Chondrocyte (in vitro differentiated cells): ENCODE measurements around the gene FGD4. TPM values are rescaled to one million over a fixed set of nuclear protein-coding genes. Genes with fewer than 3 reads are reported as not detected.

ENCODE experiments used
- DNase-seq: peaks from one replicate; pipeline ENCODE4 v3.0.0; 2021; ENCODE audit warnings: mixed read lengths, low spot score
- H3K27ac Mint-ChIP-seq: one replicate; pipeline ENCODE4 v1.8.0; 2021; ENCODE audit warnings: mild to moderate bottlenecking, moderate library complexity, mixed read lengths; ENCODE audit not compliant: unreplicated experiment
- H3K27me3 Mint-ChIP-seq: 2 replicates; pipeline ENCODE4 v1.8.0; 2021; ENCODE audit warnings: low read depth, mixed read lengths
- H3K36me3 Mint-ChIP-seq: 2 replicates; pipeline ENCODE4 v1.8.0; 2021; ENCODE audit warnings: low read depth, mixed read lengths
- H3K4me1 Mint-ChIP-seq: 2 replicates; pipeline ENCODE4 v1.8.0; 2021; ENCODE audit warnings: low read depth, mild to moderate bottlenecking, mixed read lengths
- H3K4me3 Mint-ChIP-seq: one replicate; pipeline ENCODE4 v1.8.0; 2021; ENCODE audit warnings: mild to moderate bottlenecking, moderate library complexity, mixed read lengths; ENCODE audit not compliant: unreplicated experiment
- H3K9me3 Mint-ChIP-seq: 2 replicates; pipeline ENCODE4 v1.8.0; 2021; ENCODE audit warnings: low read depth, mixed read lengths
- CTCF ChIP-seq: fragments of 200-600 bp; sonication (generic); IDR thresholded peaks from 2 replicates; pipeline ENCODE4 v1.5.0; 2021; ENCODE audit warnings: antibody characterized with exemption, mild to moderate bottlenecking, moderate library complexity
- total RNA-seq: library from RNA; stranded (reverse); gene quantifications from 3 replicates; pipeline ENCODE4 v1.2.1, GENCODE V29; 2021

The FGD4 gene
- total RNA-seq, 1 donor from 2014 or later = 8.7 TPM

GRCh38 chr12:32397696-32398095, 1.7 kb upstream of the FGD4 start:
- Mint-ChIP-seq H3K27ac (no peak overlapping the region), H3K4me3 (no peak overlapping the region), H3K27me3 (peaks cover 6% of the 10 kb centered on the region), H3K4me1 (peaks cover 14% of the 10 kb centered on the region), H3K9me3 (no peaks in the 10 kb centered on the region), H3K36me3 (no peaks in the 10 kb centered on the region)
- no peak for TF ChIP-seq CTCF
- no peak for DNase-seq

- no peak for DNase-seq
- H3K4me3 Mint-ChIP-seq = no peak overlapping the region
- H3K4me1 Mint-ChIP-seq = peaks cover 19% of the 10 kb centered on the region
- no peaks in the 10 kb centered on the region for H3K36me3 Mint-ChIP-seq
- TF ChIP-seq CTCF = no peak
- H3K9me3 Mint-ChIP-seq = no peaks in the 10 kb centered on the region
- no peak overlapping the region for H3K27ac Mint-ChIP-seq
- H3K27me3 Mint-ChIP-seq = peaks cover 6% of the 10 kb centered on the region
Observed at GRCh38 chr12:32398181-32398580, 1.2 kb upstream of the FGD4 start.

DNA sequence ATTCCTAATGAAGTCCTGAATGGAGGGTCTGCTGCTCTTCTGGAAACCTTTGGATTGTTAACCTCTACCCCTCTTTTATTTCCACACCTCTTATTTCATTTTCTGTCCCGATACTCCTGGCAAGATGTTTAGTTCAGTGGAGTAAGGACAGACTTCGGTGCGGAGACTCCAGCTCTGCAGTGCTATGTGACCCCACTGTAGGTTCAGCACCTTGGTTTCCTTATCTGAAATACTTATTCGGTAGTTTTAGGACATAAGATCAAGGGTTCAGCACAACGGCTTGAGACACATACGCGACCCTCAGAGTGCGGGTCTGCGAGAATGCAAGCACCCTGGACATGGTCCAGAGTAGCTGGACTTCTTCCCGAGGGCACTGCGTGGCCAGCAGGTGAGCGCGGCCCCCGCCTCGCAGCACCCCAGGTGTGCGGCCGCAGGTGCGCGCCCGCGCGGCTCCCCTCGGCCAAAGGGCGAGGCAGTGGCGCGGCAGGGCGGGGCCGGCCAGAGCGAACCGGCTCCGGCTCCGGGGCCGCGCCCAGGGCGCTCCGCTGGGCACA, 465 bp upstream of the FGD4 start:
- Mint-ChIP-seq H3K27ac (no peak overlapping the region), H3K9me3 (no peaks in the 10 kb centered on the region), H3K27me3 (peaks cover 6% of the 10 kb centered on the region), H3K36me3 (no peaks in the 10 kb centered on the region), H3K4me3 (peak overlapping the region; percentile 92), H3K4me1 (peaks cover 20% of the 10 kb centered on the region)
- TF ChIP-seq CTCF = no peak
- DNase-seq = no peak

GRCh38 chr12:32400114-32400672, 835 bp downstream of the FGD4 start:
- peaks cover 20% of the 10 kb centered on the region for H3K4me1 Mint-ChIP-seq
- no peaks in the 10 kb centered on the region for H3K36me3 Mint-ChIP-seq
- TF ChIP-seq CTCF = no peak

DNA sequence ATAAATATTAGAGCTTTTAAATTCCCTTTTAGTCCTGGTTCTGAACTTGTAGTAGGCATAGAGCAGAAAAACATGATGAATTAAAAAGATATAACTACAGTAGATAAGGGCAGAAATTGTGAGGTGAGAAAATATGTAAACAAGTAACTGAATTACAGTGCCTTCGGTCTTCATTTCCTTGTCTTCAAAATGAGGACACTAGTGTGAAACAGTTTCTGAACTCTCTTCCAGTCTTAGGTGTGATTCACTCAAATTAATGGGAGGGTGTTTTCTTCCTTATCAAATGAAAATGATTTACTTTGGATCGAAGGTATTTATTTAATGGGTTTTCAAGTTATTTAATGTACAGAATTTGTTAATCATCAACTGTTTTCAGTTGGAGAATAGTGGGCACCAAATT, 1.5 kb downstream of the FGD4 start:
- H3K27me3 Mint-ChIP-seq = peaks cover 6% of the 10 kb centered on the region
- no peak overlapping the region for H3K27ac Mint-ChIP-seq
- peak overlapping the region; percentile 92 for H3K4me3 Mint-ChIP-seq
- H3K9me3 Mint-ChIP-seq = no peaks in the 10 kb centered on the region
- no peaks in the 10 kb centered on the region for H3K36me3 Mint-ChIP-seq
- no peak for TF ChIP-seq CTCF
- DNase-seq = no peak
- peaks cover 20% of the 10 kb centered on the region for H3K4me1 Mint-ChIP-seq

More at GRCh38 chr12:32400114-32400672, 835 bp downstream of the FGD4 start:
- Mint-ChIP-seq H3K27ac (no peak overlapping the region), H3K27me3 (peaks cover 6% of the 10 kb centered on the region), H3K9me3 (no peaks in the 10 kb centered on the region), H3K4me3 (peak overlapping the region; percentile 92)
- DNase-seq = no peak
